Measurements from ENCODE around the gene FAM193B. TPM values are rescaled to one million over a fixed set of nuclear protein-coding genes. Genes with fewer than 3 reads are reported as not detected.

The FAM193B gene
- total and polyA plus RNA-seq, 9 of the 15 experiments (the other 6 are each of a cell fraction or from before 2014, with no cell fraction given) = 4.4 to 76.4 (median 37.3) TPM

DNA sequence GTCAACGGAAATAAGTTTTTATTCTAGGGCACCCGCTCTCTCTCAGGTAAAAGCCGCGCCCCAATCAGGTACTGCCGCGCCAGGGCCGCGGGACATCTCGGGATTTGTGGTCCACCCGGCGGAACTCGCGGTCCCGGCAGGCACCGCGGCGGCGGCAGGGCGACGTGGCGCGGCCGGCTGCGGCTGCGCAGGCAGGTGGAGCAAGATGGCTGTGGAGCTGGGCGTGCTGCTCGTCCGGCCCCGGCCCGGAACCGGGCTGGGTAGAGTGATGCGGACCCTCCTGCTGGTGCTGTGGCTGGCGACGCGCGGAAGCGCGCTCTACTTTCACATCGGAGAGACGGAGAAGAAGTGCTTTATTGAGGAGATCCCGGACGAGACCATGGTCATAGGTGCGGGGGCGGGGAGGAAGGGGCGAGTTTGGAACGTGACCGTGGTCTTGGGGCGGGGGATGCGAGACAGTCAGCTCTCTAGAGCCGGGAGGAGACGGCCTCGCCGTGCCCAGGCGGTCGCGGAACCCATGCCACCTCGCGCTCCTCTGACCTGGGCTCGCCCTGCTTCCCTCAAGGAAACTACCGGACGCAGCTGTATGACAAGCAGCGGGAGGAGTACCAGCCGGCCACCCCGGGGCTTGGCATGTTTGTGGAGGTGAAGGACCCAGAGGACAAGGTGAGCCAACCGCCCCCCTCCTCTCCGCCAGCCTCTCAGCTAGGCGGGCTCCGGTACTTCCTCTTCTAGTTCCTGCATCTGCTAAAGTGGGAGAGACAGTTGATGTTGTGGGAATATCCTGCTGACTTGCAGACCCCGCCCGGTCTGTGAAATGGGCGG, 37.9 kb upstream of the FAM193B start, which contains the start of gene TMED9 (continued):
- no peak for TF ChIP-seq REST (IDR thresholded peaks at IDR 0.05; ENCODE audit: borderline replicate concordance)
- TF ChIP-seq REST (CRISPR knock-in tag; IDR thresholded peaks at IDR 0.05; ENCODE audit: low read depth) = 0 out of 2 replicates have a peak, but pooled peaks have one; percentile 32
- TF ChIP-seq PHF8 (IDR thresholded peaks at IDR 0.05; ENCODE audit: borderline replicate concordance, low read length) = peak; percentile 96
- TF ChIP-seq, protein P1, sequence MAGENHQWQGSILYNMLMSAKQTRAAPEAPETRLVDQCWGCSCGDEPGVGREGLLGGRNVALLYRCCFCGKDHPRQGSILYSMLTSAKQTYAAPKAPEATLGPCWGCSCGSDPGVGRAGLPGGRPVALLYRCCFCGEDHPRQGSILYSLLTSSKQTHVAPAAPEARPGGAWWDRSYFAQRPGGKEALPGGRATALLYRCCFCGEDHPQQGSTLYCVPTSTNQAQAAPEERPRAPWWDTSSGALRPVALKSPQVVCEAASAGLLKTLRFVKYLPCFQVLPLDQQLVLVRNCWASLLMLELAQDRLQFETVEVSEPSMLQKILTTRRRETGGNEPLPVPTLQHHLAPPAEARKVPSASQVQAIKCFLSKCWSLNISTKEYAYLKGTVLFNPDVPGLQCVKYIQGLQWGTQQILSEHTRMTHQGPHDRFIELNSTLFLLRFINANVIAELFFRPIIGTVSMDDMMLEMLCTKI (IDR thresholded peaks at IDR 0.05; ENCODE audit: partially characterized antibody) = no peak
- TF ChIP-seq TEAD1 (CRISPR knock-in tag; IDR thresholded peaks at IDR 0.05) = peak in 1 of 2 experiments; percentile 68; a peak in 1 of 4 replicates
- TF ChIP-seq, protein P2, sequence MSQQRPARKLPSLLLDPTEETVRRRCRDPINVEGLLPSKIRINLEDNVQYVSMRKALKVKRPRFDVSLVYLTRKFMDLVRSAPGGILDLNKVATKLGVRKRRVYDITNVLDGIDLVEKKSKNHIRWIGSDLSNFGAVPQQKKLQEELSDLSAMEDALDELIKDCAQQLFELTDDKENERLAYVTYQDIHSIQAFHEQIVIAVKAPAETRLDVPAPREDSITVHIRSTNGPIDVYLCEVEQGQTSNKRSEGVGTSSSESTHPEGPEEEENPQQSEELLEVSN (IDR thresholded peaks at IDR 0.05; ENCODE audit: borderline replicate concordance in 1 of 2, extremely low read depth in 1 of 2, insufficient read depth in 1 of 2, insufficient read length in 1 of 2, low read depth in 1 of 2, low read length in 1 of 2, poor library complexity in 1 of 2, severe bottlenecking in 1 of 2) = peak; percentile 45 to 54
- peak; percentile 80 for TF ChIP-seq ZBTB1 (CRISPR knock-in tag; IDR thresholded peaks at IDR 0.05; ENCODE audit: borderline replicate concordance, low read depth)

Measured in K562 (cell line).